ENCODE measurements around the gene FAM180B. TPM values are rescaled to one million over a fixed set of nuclear protein-coding genes. Genes with fewer than 3 reads are reported as not detected.
A peak's percentile ranks its signal among the peaks of the same experiment; 100 is the strongest.

FAM180B gene
- total and polyA plus RNA-seq, 2 of the 13 experiments (the other 11 are each of a cell fraction or from before 2014, with no cell fraction given): 0.40 to 1.0 TPM

DNA sequence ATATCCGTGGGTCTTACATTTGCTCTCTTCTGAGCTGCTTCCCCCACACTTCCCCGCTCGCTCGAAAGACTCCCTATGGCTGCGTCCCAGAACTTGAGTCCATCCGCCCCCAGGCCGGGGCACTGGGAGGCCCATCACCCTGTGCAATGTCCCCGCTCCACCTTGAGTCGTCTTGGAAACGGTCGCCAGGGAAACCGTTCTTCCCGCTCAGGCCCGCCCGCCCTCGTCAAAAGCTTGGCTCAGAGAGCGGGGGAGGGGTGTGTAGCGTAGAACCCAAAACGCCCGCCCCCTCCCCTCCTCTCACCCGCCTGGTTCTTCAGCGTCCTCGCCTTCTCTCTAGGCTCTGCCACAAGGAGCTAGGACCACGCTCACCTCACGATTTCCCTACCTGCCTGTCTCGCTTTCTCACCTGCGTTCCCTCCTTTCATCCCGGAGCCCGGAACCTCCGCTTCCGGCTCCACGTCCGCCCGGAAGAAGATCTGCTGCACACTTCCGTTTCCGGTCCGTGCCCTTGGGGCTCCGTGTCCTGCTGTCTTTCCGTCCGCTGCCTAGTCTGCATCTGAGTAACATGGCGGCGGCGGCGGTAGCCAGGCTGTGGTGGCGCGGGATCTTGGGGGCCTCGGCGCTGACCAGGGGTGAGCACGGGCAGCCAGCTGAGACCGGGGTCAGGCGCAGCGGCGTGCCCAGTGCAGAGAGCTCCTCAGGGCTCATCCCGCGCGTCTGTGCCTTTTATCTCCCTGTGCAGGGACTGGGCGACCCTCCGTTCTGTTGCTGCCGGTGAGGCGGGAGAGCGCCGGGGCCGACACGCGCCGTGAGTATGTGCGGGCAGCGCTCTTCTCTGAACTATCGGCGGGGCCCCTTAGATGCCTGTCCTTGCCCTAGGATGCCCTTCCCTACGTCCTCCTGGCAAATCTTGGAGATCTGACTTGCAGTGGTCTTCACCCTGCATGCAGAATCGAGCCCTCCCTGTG, 7.7 kb upstream of the FAM180B start, which contains the start of the genes KBTBD4 and NDUFS3 (continued):
- TF ChIP-seq, protein P1, sequence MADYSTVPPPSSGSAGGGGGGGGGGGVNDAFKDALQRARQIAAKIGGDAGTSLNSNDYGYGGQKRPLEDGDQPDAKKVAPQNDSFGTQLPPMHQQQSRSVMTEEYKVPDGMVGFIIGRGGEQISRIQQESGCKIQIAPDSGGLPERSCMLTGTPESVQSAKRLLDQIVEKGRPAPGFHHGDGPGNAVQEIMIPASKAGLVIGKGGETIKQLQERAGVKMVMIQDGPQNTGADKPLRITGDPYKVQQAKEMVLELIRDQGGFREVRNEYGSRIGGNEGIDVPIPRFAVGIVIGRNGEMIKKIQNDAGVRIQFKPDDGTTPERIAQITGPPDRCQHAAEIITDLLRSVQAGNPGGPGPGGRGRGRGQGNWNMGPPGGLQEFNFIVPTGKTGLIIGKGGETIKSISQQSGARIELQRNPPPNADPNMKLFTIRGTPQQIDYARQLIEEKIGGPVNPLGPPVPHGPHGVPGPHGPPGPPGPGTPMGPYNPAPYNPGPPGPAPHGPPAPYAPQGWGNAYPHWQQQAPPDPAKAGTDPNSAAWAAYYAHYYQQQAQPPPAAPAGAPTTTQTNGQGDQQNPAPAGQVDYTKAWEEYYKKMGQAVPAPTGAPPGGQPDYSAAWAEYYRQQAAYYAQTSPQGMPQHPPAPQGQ (CRISPR knock-in tag; IDR thresholded peaks at IDR 0.05; ENCODE audit: borderline replicate concordance): peak; percentile 72
- TF ChIP-seq ZNF235 (CRISPR knock-in tag; IDR thresholded peaks at IDR 0.05; ENCODE audit: borderline replicate concordance) (peak; percentile 65; the same call in 1 of the 2 replicates), ZNF263 (CRISPR knock-in tag; IDR thresholded peaks at IDR 0.05) (no peak), DNMT1 (CRISPR knock-in tag; IDR thresholded peaks at IDR 0.05) (no peak; the same call in 1 of the 2 replicates), PRMT3 (CRISPR knock-in tag; IDR thresholded peaks at IDR 0.05; ENCODE audit: borderline replicate concordance, low read depth) (0 out of 2 replicates have a peak, but pooled peaks have one; percentile 73), ZSCAN29 (CRISPR knock-in tag; conservative IDR thresholded peaks at IDR 0.05) (peak; percentile 67; the same call in 1 of the 2 replicates), ZNF570 (CRISPR knock-in tag; IDR thresholded peaks at IDR 0.05; ENCODE audit: borderline replicate concordance) (no peak), ZNF563 (CRISPR knock-in tag; IDR thresholded peaks at IDR 0.05) (peak; percentile 87), ETV6 (CRISPR knock-in tag; conservative IDR thresholded peaks at IDR 0.05) (peak; percentile 93), ZNF30 (CRISPR knock-in tag; IDR thresholded peaks at IDR 0.05) (no peak), KAT7 (CRISPR knock-in tag; IDR thresholded peaks at IDR 0.05; ENCODE audit: borderline replicate concordance) (peak; percentile 99), ZNF530 (CRISPR knock-in tag; IDR thresholded peaks at IDR 0.05; ENCODE audit: low read depth) (no peak), ELF1 (CRISPR knock-in tag; IDR thresholded peaks at IDR 0.05) (peak; percentile 93), SOX13 (IDR thresholded peaks at IDR 0.05) (no peak), SOX13 (CRISPR knock-in tag; conservative IDR thresholded peaks at IDR 0.05 in 1 of 2, IDR thresholded peaks at IDR 0.05 in 1 of 2) (peak in 1 of 2 experiments; percentile 55; a peak in 2 of 4 replicates), NFIC (IDR thresholded peaks at IDR 0.05; ENCODE audit: low read length) (peak; percentile 61; the same call in 1 of the 2 replicates), ZNF747 (CRISPR knock-in tag; IDR thresholded peaks at IDR 0.05; ENCODE audit: borderline replicate concordance) (peak; percentile 86), HOXA7 (CRISPR knock-in tag; IDR thresholded peaks at IDR 0.05) (0 out of 2 replicates have a peak, but pooled peaks have one; percentile 46), ZBTB8A (CRISPR knock-in tag; IDR thresholded peaks at IDR 0.05; ENCODE audit: borderline replicate concordance, low read depth) (no peak), ZFP90 (CRISPR knock-in tag; IDR thresholded peaks at IDR 0.05; ENCODE audit: borderline replicate concordance) (no peak; the same call in 1 of the 2 replicates), SYNCRIP (IDR thresholded peaks at IDR 0.05; ENCODE audit: insufficient read depth, low read depth, low read length) (no peak), CHD4 (IDR thresholded peaks at IDR 0.05; ENCODE audit: borderline replicate concordance, low read length) (no peak)
- TF ChIP-seq, protein P2, sequence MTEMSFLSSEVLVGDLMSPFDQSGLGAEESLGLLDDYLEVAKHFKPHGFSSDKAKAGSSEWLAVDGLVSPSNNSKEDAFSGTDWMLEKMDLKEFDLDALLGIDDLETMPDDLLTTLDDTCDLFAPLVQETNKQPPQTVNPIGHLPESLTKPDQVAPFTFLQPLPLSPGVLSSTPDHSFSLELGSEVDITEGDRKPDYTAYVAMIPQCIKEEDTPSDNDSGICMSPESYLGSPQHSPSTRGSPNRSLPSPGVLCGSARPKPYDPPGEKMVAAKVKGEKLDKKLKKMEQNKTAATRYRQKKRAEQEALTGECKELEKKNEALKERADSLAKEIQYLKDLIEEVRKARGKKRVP (CRISPR knock-in tag; IDR thresholded peaks at IDR 0.05): peak in 1 of 2 experiments; percentile 46; a peak in 1 of 4 replicates
- TF ChIP-seq, protein P3, sequence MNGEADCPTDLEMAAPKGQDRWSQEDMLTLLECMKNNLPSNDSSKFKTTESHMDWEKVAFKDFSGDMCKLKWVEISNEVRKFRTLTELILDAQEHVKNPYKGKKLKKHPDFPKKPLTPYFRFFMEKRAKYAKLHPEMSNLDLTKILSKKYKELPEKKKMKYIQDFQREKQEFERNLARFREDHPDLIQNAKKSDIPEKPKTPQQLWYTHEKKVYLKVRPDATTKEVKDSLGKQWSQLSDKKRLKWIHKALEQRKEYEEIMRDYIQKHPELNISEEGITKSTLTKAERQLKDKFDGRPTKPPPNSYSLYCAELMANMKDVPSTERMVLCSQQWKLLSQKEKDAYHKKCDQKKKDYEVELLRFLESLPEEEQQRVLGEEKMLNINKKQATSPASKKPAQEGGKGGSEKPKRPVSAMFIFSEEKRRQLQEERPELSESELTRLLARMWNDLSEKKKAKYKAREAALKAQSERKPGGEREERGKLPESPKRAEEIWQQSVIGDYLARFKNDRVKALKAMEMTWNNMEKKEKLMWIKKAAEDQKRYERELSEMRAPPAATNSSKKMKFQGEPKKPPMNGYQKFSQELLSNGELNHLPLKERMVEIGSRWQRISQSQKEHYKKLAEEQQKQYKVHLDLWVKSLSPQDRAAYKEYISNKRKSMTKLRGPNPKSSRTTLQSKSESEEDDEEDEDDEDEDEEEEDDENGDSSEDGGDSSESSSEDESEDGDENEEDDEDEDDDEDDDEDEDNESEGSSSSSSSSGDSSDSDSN (CRISPR knock-in tag; IDR thresholded peaks at IDR 0.05): peak; percentile 92
